OCI-LY7 (cell line): Measurements from ENCODE around the gene CFB.

Source experiments
- EZH2phosphoT487 ChIP-seq: fragments of 200-600 bp; sonication (generic); IDR thresholded peaks from 2 replicates; pipeline ENCODE4 v1.6.1; 2018; ENCODE audit warnings: low read depth, borderline replicate concordance, mild to moderate bottlenecking, mixed run types, antibody characterized with exemption, low read length, moderate library complexity, mixed read lengths
- TF ChIP-seq, protein P1 (sequence below): fragments of 200-600 bp; sonication (generic); conservative IDR thresholded peaks from 2 replicates; pipeline ENCODE4 v1.5.1; 2014; ENCODE audit warnings: mild to moderate bottlenecking, antibody characterized with exemption, low read length, moderate library complexity, mixed read lengths

- TF ChIP-seq, protein P1, sequence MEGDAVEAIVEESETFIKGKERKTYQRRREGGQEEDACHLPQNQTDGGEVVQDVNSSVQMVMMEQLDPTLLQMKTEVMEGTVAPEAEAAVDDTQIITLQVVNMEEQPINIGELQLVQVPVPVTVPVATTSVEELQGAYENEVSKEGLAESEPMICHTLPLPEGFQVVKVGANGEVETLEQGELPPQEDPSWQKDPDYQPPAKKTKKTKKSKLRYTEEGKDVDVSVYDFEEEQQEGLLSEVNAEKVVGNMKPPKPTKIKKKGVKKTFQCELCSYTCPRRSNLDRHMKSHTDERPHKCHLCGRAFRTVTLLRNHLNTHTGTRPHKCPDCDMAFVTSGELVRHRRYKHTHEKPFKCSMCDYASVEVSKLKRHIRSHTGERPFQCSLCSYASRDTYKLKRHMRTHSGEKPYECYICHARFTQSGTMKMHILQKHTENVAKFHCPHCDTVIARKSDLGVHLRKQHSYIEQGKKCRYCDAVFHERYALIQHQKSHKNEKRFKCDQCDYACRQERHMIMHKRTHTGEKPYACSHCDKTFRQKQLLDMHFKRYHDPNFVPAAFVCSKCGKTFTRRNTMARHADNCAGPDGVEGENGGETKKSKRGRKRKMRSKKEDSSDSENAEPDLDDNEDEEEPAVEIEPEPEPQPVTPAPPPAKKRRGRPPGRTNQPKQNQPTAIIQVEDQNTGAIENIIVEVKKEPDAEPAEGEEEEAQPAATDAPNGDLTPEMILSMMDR: no peak
- no peak for TF ChIP-seq EZH2phosphoT487
Measured at GRCh38 chr6:31946370-31946885, 533 bp downstream of the CFB start.
